Activated naive CD4-positive, alpha-beta T cell treated with anti-CD3 and anti-CD28 coated beads, Interleukin-2, amount 50 U/mL, for 72 hours (primary cell): ENCODE measurements around the gene C19orf12. TPM values are rescaled to one million over a fixed set of nuclear protein-coding genes. Genes with fewer than 3 reads are reported as not detected.
"Not testable (repeated sequence)": the region's sequence is repeated elsewhere in the genome, so short reads cannot be mapped to it uniquely, and the experiment has no call there.

Experiments used
- ATAC-seq, 2 donors: fragments of 150-1000 bp; cut with Tn5 transposase; 2 replicates each; pipeline ENCODE4 v1.10.0; 2021; ENCODE audit warnings: mild to moderate bottlenecking in 2 of 2, moderate library complexity in 2 of 2
- DNase-seq, 2 donors: peaks; one replicate each; pipeline ENCODE4 v3.0.0; 2021 to 2022; ENCODE audit warnings: low spot score in 2 of 2
- H3K27ac Mint-ChIP-seq, 2 donors: one replicate each; pipeline ENCODE4 v1.8.0; 2022; ENCODE audit warnings: mild to moderate bottlenecking in 2 of 2, mixed read lengths in 2 of 2
- H3K36me3 Mint-ChIP-seq, 2 donors: one replicate each; pipeline ENCODE4 v1.8.0; 2022; ENCODE audit warnings: mixed read lengths in 2 of 2
- H3K9me3 Mint-ChIP-seq, 2 donors: one replicate each; pipeline ENCODE4 v1.8.0; 2022; ENCODE audit warnings: mixed read lengths in 2 of 2
- total RNA-seq, 2 donors: library from RNA; stranded (reverse); gene quantifications; one replicate each; pipeline ENCODE4 v1.2.3, GENCODE V29; 2022

Gene C19orf12
- total RNA-seq, 2 donors from 2014 or later = 30.9 to 33.9 TPM

- Mint-ChIP-seq H3K36me3 (no peaks in the 10 kb centered on the region), H3K27ac (no peak overlapping the region), H3K9me3 (no peaks in the 10 kb centered on the region)
- no peak for ATAC-seq
- DNase-seq = no peak
These were observed 26.7 kb upstream of the C19orf12 start for GRCh38 chr19:29741776-29742175.

GRCh38 chr19:29741226-29741625, 26.2 kb upstream of the C19orf12 start:
- Mint-ChIP-seq H3K27ac (no peak overlapping the region), H3K9me3 (no peaks in the 10 kb centered on the region), H3K36me3 (no peaks in the 10 kb centered on the region)

DNA sequence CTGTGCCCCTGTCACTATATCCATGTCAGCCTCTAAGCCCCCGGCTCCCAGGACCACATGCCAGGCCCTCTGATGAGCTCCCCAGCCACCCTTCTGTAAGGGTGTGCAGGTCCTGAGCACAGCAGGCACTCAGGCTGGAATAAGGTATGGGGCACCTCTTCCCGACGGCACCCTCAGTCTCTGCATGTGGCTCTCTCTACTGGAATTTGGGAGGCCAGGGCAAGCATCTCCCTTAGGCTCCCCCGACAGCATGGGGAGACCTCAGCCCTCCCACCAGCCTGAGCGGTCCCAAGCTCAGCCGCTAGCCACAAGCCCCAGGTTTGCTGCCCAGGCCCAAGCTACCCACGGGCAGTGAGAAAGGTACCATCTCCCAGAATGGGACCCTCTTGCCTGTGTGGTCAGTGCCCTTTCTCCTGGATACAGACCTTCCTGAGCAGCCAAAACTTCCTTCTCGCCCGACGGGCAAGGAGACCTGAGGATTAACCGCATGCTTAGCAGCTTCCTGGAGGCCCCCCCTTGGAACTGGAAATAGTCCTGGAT, 22.5 kb upstream of the C19orf12 start:
- Mint-ChIP-seq H3K9me3 (no peaks in the 10 kb centered on the region), H3K36me3 (no peaks in the 10 kb centered on the region), H3K27ac (no peak overlapping the region)
- ATAC-seq = no peak
- no peak for DNase-seq

More at GRCh38 chr19:29741226-29741625, 26.2 kb upstream of the C19orf12 start:
- DNase-seq (no peak), ATAC-seq (no peak)

GRCh38 chr19:29735829-29736228, 20.8 kb upstream of the C19orf12 start:
- no peak overlapping the region for H3K27ac Mint-ChIP-seq
- no peaks in the 10 kb centered on the region for H3K36me3 Mint-ChIP-seq
- no peak for DNase-seq
- H3K9me3 Mint-ChIP-seq = no peaks in the 10 kb centered on the region
- no peak for ATAC-seq

- Mint-ChIP-seq H3K9me3 (no peaks in the 10 kb centered on the region), H3K36me3 (no peaks in the 10 kb centered on the region), H3K27ac (no peak overlapping the region)
- no peak for DNase-seq
- no peak for ATAC-seq
These were observed 16.3 kb upstream of the C19orf12 start for GRCh38 chr19:29731331-29731850.

DNA sequence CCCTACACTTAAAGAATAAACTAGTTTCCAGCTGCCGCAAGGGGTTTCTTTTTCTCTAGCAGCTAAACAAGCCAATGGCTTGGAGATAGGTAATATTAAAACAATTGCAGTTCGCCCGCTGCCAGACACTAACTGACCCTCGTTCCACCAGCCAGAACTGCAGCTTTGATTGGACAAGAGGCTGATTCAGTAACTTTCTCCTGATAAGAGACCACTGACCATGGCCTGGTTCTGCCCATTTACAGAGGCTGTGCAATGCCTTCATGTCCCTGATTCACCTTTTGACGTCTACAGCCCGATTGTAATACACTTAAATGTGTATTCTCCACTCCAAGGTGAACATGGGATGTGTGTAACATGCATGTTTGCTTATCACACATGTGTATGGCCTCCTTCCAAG, 12.8 kb upstream of the C19orf12 start:
- Mint-ChIP-seq H3K27ac (no peak overlapping the region), H3K36me3 (no peaks in the 10 kb centered on the region), H3K9me3 (no peaks in the 10 kb centered on the region)
- DNase-seq (no peak), ATAC-seq (no peak)

DNA sequence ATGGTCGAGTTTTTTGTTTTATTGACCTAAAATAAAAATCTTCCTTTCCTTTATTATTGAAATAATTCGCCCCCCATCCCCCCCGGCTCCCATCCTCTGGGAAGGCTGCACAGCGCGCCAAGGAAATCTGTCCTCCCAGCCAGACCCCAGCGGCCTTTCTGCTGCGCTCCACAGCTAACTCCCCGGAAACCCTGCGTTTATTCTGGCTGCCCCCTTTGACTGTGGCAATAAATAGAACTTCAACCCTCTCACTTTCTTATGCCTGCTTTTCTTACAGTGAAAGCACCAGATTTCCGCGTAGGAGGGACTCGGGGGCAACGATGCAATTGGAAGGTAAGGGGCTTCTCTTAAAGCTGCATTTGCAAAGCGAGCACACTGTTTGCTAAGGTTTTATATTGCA, 9.7 kb upstream of the C19orf12 start:
- Mint-ChIP-seq H3K36me3 (no peaks in the 10 kb centered on the region), H3K27ac (no peak overlapping the region), H3K9me3 (no peaks in the 10 kb centered on the region)
- DNase-seq = no peak
- ATAC-seq = no peak

GRCh38 chr19:29724102-29724641, 9.1 kb upstream of the C19orf12 start:
- Mint-ChIP-seq H3K9me3 (no peaks in the 10 kb centered on the region), H3K27ac (no peak overlapping the region)
- peak in 1 of 2 donors; percentile 16 for DNase-seq

DNA sequence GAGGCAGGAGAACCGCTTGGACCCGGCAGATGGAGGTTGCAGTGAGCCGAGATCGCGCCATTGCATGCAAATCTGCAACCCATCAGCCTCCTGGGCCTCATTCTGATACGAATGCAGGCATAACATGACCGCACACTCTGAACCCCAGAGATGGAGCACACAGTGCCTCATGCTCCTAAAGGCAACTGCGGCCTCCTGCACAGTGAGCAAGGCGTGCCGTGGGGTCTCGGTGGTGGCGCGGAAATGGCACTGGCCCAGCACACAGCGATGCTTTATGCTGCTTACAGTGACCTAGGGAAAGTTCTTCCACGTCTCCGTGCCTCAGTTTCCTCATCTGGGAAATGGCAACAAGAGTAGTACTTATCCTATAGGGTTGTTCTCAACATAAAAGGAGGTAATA, 2.0 kb upstream of the C19orf12 start:
- ATAC-seq (no peak), DNase-seq (no peak)
- Mint-ChIP-seq H3K36me3 (peaks cover 13 to 15% of the 10 kb centered on the region in 2 donors), H3K27ac (peak overlapping the region in 1 of 2 donors; percentile 94), H3K9me3 (no peaks in the 10 kb centered on the region)

More at GRCh38 chr19:29724102-29724641, 9.1 kb upstream of the C19orf12 start:
- H3K36me3 Mint-ChIP-seq = no peaks in the 10 kb centered on the region
- peak; percentile 29 to 64 for ATAC-seq

GRCh38 chr19:29715701-29716581, 880 bp upstream of the C19orf12 start:
- peak overlapping the region; percentile 94 to 99 for H3K27ac Mint-ChIP-seq
- ATAC-seq = peak; percentile 13 to 15
- DNase-seq = peak in 1 of 2 donors; percentile 26
- no peaks in the 10 kb centered on the region for H3K9me3 Mint-ChIP-seq
- peaks cover 13 to 21% of the 10 kb centered on the region in 2 donors for H3K36me3 Mint-ChIP-seq

GRCh38 chr19:29714371-29714952, 599 bp downstream of the C19orf12 start:
- no peak for DNase-seq

GRCh38 chr19:29712744-29713516, 2.1 kb downstream of the C19orf12 start:
- Mint-ChIP-seq H3K36me3 (peaks cover 13 to 21% of the 10 kb centered on the region in 2 donors), H3K9me3 (no peaks in the 10 kb centered on the region), H3K27ac (peak overlapping the region; percentile 93 to 94)
- ATAC-seq = no peak
- no peak for DNase-seq

More at GRCh38 chr19:29714371-29714952, 599 bp downstream of the C19orf12 start:
- Mint-ChIP-seq H3K9me3 (no peaks in the 10 kb centered on the region), H3K27ac (peak overlapping the region; percentile 93 to 94), H3K36me3 (peaks cover 13 to 21% of the 10 kb centered on the region in 2 donors)
- peak; percentile 28 to 30 for ATAC-seq

- Mint-ChIP-seq H3K9me3 (no peaks in the 10 kb centered on the region), H3K27ac (peak overlapping the region in 1 of 2 donors; percentile 6), H3K36me3 (peaks cover 13 to 25% of the 10 kb centered on the region in 2 donors)
- no peak for ATAC-seq
- DNase-seq = no peak
These were observed 3.4 kb downstream of the C19orf12 start for GRCh38 chr19:29711584-29712132.

- DNase-seq, ATAC-seq, H3K9me3 Mint-ChIP-seq: not testable (repeated sequence)
- H3K27ac Mint-ChIP-seq = peak overlapping the region in 1 of 2 donors; percentile 89
- H3K36me3 Mint-ChIP-seq = peaks cover 13 to 42% of the 10 kb centered on the region in 2 donors
These were observed 5.6 kb downstream of the C19orf12 start for GRCh38 chr19:29709440-29709798.

GRCh38 chr19:29708554-29709439, 6.3 kb downstream of the C19orf12 start:
- ATAC-seq = no peak
- H3K27ac Mint-ChIP-seq = peak overlapping the region; percentile 17 to 89
- H3K36me3 Mint-ChIP-seq = peaks cover 7 to 36% of the 10 kb centered on the region in 2 donors
- no peaks in the 10 kb centered on the region for H3K9me3 Mint-ChIP-seq
- no peak for DNase-seq
